MCF 10A (cell line): ENCODE data around the gene VAV3. TPM values are rescaled to one million over a fixed set of nuclear protein-coding genes. Genes with fewer than 3 reads are reported as not detected.

ENCODE experiments used
- BruUV-seq: library from RNA; stranded (reverse); fragments of 400-500 nt; replicated peaks from 2 replicates; lab custom pipeline; 2021; lab: Mats Ljungman, UMichigan
- CTCF ChIA-PET: fragments of 300-600 bp; sonication (Branson Sonifier 250); formaldehyde crosslinking; extraction: SDS; loops from one replicate; lab custom pipeline; 2021; ENCODE audit warnings: antibody characterized with exemption, inconsistent platforms; lab: Yijun Ruan, JAX
- POLR2A ChIA-PET: fragments of 300-600, 350-650 bp; sonication (Branson Sonifier 250); formaldehyde crosslinking; extraction: SDS; loops from one replicate; lab custom pipeline; 2020; ENCODE audit warnings: antibody characterized with exemption, inconsistent platforms; lab: Yijun Ruan, JAX
- DNase-seq: peaks from one replicate; pipeline ENCODE4 v3.0.0-alpha.2; 2018; ENCODE audit not compliant: unreplicated experiment
- H3K27ac Mint-ChIP-seq: one replicate; pipeline ENCODE4 v1.8.0; 2022; ENCODE audit warnings: mild to moderate bottlenecking, low read depth, mixed read lengths; ENCODE audit not compliant: unreplicated experiment
- H3K27me3 Mint-ChIP-seq: one replicate; pipeline ENCODE4 v1.8.0; 2022; ENCODE audit warnings: mixed read lengths; ENCODE audit not compliant: insufficient read depth, unreplicated experiment
- H3K36me3 Mint-ChIP-seq: one replicate; pipeline ENCODE4 v1.8.0; 2022; ENCODE audit warnings: mild to moderate bottlenecking, moderate library complexity, mixed read lengths; ENCODE audit not compliant: insufficient read depth, unreplicated experiment
- H3K4me1 Mint-ChIP-seq: one replicate; pipeline ENCODE4 v1.8.0; 2022; ENCODE audit warnings: mixed read lengths; ENCODE audit not compliant: insufficient read depth, unreplicated experiment
- H3K4me3 Mint-ChIP-seq: one replicate; pipeline ENCODE4 v1.8.0; 2022; ENCODE audit warnings: mild to moderate bottlenecking, moderate library complexity, mixed read lengths; ENCODE audit not compliant: unreplicated experiment
- H3K9me3 Mint-ChIP-seq: one replicate; pipeline ENCODE4 v1.8.0; 2022; ENCODE audit warnings: mixed read lengths; ENCODE audit not compliant: unreplicated experiment
- intact Hi-C: fragments of 100-400 bp; cut with micrococcal nuclease; formaldehyde crosslinking; loops from 2 replicates; pipeline ENCODE4 v1.14.1; 2022
- total RNA-seq: library from RNA; stranded (reverse); gene quantifications from 2 replicates; pipeline ENCODE4 v1.2.3, GENCODE V29; 2022
- TF ChIP-seq, protein P1 (sequence below): fragments of 200-600 bp; IDR thresholded peaks from one replicate; pipeline ENCODE4 v1.8.0; 2022; ENCODE audit warnings: antibody characterized with exemption, mild to moderate bottlenecking; ENCODE audit not compliant: unreplicated experiment

The VAV3 gene
- total RNA-seq, 1 experiment from 2014 or later: 2.0 TPM

DNA sequence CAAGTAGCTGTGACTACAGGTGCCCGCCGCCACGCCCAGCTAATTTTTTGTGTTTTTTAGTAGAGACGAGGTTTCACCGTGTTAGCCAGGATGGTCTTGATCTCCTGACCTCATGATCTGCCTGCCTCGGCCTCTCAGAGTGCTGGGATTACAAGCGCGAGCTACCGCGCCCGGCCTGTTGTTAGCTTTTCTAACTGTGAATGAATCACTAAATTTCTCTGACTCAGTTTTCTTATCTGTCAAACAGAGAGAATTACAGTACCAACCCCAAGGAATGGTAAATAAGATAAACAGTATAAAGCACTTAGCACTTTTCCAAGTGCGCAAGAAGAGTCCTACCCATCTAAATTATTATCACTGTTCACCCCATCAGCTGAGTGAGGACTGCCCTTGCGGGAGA lies 193.6 kb downstream of the VAV3 start:
- no peak overlapping the region for H3K27ac Mint-ChIP-seq
- TF ChIP-seq, protein P1, sequence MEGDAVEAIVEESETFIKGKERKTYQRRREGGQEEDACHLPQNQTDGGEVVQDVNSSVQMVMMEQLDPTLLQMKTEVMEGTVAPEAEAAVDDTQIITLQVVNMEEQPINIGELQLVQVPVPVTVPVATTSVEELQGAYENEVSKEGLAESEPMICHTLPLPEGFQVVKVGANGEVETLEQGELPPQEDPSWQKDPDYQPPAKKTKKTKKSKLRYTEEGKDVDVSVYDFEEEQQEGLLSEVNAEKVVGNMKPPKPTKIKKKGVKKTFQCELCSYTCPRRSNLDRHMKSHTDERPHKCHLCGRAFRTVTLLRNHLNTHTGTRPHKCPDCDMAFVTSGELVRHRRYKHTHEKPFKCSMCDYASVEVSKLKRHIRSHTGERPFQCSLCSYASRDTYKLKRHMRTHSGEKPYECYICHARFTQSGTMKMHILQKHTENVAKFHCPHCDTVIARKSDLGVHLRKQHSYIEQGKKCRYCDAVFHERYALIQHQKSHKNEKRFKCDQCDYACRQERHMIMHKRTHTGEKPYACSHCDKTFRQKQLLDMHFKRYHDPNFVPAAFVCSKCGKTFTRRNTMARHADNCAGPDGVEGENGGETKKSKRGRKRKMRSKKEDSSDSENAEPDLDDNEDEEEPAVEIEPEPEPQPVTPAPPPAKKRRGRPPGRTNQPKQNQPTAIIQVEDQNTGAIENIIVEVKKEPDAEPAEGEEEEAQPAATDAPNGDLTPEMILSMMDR: no peak
- POLR2A ChIA-PET: interaction anchor here (0.7 to 0.8 kb wide), 2 partner anchors 400 to 494 kb away, joined by 3 read pairs; no protein-coding TSS in a partner anchor

GRCh38 chr1:107767156-107767582 lies 197.8 kb downstream of the VAV3 start:
- H3K36me3 Mint-ChIP-seq: no peaks in the 10 kb centered on the region
- no peaks in the 10 kb centered on the region for H3K4me1 Mint-ChIP-seq
- H3K9me3 Mint-ChIP-seq: no peaks in the 10 kb centered on the region
- no peak for DNase-seq
- ChIA-PET POLR2A (no interaction called here), CTCF (interaction anchor here (0.5 to 2.0 kb wide), 3 partner anchors 15 to 529 kb away, joined by 4 to 8 read pairs (median 7); no protein-coding TSS in a partner anchor)
- no TSS peak for BruUV-seq
- no peak overlapping the region for H3K27ac Mint-ChIP-seq
- intact Hi-C loops: no loop called here
- no peak overlapping the region for H3K4me3 Mint-ChIP-seq
- TF ChIP-seq, protein P1: no peak
- no peaks in the 10 kb centered on the region for H3K27me3 Mint-ChIP-seq

More for the DNA sequence above, 193.6 kb downstream of the VAV3 start:
- no peak for DNase-seq
- no TSS peak for BruUV-seq
- no peaks in the 10 kb centered on the region for H3K4me1 Mint-ChIP-seq
- H3K9me3 Mint-ChIP-seq: no peaks in the 10 kb centered on the region
- CTCF ChIA-PET: interaction anchor here (0.6 to 1.8 kb wide), 3 partner anchors 10 to 354 kb away, joined by 3 to 6 read pairs (median 4); no protein-coding TSS in a partner anchor
- H3K27me3 Mint-ChIP-seq: no peaks in the 10 kb centered on the region
- H3K4me3 Mint-ChIP-seq: no peak overlapping the region
- no peaks in the 10 kb centered on the region for H3K36me3 Mint-ChIP-seq
- intact Hi-C loops: no loop called here

DNA sequence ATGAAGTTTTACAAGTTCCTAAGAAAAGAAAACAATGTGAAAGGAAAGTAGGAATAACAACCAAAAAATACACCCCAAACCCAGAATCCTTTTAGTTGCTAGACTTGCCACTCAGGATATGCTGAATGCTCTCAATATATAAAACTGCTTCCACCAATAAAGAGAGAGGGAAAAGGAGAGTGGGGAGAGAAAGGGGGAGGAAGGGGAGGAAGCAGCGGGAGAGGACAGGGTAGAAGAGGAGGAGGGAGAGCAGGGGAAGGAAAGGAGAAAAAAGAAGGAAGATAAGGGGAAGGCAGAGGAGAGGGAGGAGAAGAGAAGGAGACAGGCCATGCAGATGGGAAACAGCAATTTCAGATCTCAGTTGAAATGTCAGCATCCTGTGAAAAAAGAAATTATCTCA lies 198.4 kb downstream of the VAV3 start:
- TF ChIP-seq, protein P1: no peak
- Mint-ChIP-seq H3K4me3 (no peak overlapping the region), H3K9me3 (no peaks in the 10 kb centered on the region), H3K27me3 (no peaks in the 10 kb centered on the region), H3K36me3 (no peaks in the 10 kb centered on the region), H3K4me1 (no peaks in the 10 kb centered on the region), H3K27ac (no peak overlapping the region)
- BruUV-seq: no TSS peak
- POLR2A ChIA-PET: no interaction called here
- no peak for DNase-seq
- intact Hi-C loops: no loop called here
- CTCF ChIA-PET: interaction anchor here (2.0 kb wide), 1 partner anchor 16 kb away, joined by 8 read pairs; no protein-coding TSS in a partner anchor

DNA sequence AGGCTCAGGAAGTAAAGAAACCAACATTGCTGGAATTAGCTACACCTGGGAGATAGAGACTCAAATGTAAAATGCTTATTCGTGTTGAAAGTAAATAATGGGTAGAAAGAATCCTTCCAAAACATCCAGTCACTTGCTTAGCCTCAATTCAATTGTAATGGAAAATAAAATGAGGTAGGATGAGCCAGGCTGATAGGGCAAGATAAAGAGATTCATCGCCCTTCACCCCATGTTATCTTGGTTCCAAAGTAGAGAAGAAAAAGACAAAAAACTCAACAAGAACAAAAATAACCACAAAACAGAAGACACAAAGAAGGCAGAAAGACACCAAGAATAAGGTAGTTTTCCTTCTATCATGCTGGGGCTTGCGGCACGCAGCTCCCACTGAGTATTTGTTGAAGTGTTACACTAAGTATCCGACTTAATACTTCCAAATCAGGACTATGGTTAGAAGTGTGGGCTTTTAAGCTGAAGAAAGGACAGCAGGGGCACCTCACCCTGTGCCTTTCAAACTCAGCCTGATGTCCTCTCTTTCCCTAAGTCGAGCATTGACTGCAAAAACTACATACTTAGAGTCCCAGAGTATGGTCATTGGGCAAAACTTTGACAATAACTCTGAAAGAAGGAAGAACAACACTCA lies 202.1 kb downstream of the VAV3 start:
- no peaks in the 10 kb centered on the region for H3K27me3 Mint-ChIP-seq
- POLR2A ChIA-PET: no interaction called here
- no peak overlapping the region for H3K4me3 Mint-ChIP-seq
- TF ChIP-seq, protein P1: no peak
- no TSS peak for BruUV-seq
- intact Hi-C loops: no loop called here
- H3K36me3 Mint-ChIP-seq: no peaks in the 10 kb centered on the region
- no peak overlapping the region for H3K27ac Mint-ChIP-seq
- CTCF ChIA-PET: interaction anchor here (0.5 to 1.4 kb wide), 4 partner anchors 8 to 312 kb away, joined by 3 to 4 read pairs (median 3); no protein-coding TSS in a partner anchor
- DNase-seq: no peak
- no peaks in the 10 kb centered on the region for H3K9me3 Mint-ChIP-seq
- H3K4me1 Mint-ChIP-seq: no peaks in the 10 kb centered on the region
